AG08396 (cell line): ENCODE measurements around the gene KCNQ1.

Experiments used
- DNase-seq: peaks from one replicate; pipeline ENCODE4 v3.0.0; 2012; ENCODE audit warnings: low spot score, mixed read lengths

The KCNQ1 gene

GRCh38 chr11:2685566-2686359, 241.0 kb downstream of the KCNQ1 start:
- no peak for DNase-seq

DNA sequence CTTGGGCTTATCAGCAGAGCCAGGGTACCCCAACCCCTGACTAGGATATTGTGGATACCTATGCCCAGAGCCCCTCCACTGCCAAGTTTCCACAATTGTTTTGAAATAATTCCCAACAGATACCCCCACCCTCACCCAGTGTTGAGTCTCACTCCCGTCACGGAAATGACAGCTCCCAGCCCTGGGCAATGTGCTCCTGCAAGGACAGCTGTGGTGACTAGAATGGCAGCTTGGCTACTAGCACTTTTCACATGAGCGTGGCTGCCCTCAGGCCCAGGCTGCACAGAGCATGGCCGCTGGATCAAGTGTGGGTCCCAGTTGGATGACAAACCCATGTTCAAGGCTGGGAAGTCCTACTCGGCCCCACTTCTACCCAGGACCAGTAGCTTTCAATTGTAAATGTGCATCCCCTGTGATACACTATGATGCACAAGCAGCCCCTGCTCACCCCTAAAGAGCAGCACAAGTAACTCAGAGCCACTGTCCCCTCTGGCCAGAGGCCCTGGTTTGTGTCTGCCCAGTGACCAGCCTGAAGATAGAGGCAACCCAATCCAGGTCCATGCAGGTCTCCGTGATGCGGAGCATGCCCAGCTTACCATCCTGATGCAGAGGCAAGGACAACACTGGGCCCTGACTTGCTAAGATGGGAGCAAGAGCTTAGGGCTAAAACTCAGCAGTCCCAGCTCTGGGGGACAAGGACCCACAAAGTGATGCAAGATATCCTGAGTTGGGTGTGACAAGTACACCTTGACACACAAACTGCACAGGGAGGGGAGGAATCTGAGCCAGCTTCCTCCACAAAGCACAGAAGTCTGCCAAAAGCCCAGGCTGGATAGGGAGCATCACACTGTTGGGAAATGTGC, 241.8 kb downstream of the KCNQ1 start:
- DNase-seq, result no peak

GRCh38 chr11:2687223-2687530, 242.4 kb downstream of the KCNQ1 start:
- DNase-seq, result no peak

DNA sequence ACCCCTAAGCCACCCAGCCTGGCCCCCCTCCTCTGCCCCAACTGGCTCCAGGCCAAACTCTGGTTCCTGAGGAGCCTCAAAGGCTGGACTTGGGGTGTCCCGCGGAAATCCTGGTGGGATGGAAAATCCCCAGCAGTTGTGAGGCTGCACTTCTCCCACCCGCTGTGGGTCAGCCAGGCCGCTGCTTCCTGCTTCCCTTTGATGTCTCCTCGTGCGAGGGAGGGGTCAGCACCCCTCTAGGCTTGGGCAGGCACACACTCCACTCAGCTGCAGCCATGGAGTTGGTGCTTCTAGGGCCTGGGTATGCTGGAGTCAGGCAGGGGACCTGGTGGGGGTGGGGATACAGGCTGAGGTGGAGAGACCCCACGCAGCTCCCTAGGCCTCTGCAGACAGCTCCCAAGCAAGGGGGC, 243.0 kb downstream of the KCNQ1 start:
- DNase-seq, result no peak

DNA sequence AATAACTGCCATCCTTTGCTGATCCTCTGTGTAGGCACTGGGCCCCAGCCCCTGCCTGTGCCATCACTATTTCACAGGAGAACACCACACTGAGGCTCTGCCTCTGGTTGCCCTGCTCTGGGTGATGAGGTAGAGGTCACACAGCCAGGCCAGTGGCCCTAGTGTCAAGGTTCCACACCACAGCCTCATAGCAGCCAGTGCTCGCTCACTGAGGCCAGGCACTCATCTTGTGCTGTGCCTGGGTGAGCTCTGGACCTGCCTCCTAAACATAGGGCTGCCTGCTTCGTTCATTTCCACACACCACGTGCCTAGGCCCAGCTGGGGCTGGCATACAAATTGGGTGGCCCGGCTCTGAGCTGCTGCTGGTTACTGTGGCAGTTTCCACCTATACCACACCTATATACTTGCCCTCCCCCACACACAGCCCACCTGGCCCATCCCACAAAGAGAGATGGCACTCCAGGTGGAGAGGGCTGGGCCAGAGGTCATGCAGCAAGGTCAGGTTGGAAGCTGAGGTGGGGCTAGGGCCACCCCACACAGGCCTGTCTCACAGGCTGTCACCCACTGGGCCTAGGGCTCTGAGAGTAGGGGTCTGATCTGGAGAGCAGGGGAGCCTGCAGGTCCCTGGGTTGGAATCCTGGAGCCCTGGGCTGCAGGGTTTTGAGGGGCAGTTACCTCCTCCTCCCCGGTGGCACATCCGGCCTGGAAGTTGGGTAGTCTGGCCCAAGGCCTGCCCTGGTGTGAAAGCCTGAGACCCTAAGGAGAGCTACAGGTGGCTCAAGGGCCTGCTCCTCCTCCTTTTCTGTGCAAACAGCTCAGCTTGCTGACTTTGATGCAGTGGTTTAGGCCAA, 243.8 kb downstream of the KCNQ1 start:
- no peak for DNase-seq

DNA sequence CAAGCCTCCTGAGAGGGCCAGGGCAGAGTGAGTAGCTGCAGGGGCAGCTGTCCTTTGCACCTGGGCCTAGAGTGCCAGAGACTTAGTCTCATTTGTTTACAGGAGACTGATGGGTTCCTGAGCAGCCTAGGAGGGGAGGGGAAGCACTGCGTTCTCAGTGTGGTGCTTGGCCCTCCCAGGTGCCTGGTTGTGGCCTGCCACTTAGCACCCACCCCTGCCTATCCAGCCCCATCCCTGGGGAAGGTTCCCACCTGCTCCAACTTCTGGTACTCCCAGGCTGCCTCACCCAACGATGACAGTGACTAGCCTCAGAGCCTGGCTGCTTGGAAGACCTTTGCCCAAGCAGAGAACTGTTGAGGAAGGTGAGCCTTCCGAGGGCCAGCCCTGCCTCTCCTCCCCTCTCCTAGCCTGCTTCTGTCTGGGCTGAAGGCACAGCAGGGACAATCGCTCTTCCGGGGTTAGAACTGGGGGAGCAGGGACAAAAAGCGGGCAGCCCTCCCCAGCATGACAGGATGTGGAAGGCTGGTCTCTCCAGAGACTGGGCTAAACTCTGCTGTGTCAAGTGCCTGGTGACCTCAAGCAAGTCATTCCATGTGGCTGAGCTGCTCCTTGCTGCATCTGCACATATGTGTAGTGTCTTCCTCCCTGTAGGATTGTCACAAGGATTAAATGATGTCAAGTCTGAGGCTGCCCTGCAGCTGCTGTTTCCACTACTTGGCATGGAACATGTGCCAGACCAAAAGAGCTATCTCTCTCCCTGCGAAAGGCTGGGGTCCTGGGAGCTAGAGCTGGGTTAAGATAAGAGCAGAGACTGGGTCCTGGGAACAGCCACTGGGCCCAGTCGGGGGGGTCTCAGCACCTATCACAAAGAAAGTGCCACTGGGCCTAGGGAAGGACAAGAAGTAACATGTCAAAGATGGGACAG, 245.1 kb downstream of the KCNQ1 start:
- DNase-seq, result no peak

DNA sequence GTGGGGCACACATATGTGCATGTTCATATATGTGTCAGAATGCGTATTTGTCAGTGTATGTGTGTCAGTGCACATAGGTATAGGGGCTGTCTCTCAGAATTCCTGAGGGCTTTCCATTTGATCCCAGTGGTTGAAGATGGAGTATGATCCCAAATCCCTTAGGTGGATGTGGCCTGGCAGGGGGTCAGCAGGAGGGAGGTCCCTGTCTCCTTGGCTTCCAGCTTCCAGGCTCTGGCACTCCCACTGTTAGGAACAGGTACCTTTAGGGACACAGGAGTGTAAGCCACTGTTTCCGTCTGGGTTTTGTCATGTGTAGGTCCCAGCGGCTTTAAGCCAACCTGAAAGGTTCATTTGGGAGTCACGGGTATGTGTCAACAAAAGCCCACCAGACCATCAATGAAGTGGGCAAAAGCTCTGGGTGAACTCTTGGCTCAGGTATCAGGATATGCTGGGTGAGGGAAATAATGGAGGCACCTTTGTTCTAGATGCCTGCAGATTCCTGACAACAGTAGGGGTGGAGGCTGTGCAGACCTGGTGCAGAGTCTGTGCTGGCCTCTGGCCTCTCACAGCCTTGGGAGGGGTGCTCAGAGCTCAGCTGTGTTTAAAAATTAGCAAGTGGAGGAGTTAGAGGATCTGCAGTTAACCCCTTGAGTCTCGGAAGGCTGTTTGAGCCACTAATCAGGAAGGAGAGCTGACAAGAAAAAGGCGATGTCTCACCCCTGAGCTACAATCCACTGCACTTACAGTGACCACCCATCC, 246.0 kb downstream of the KCNQ1 start:
- DNase-seq, result no peak

GRCh38 chr11:2691355-2691761, 246.6 kb downstream of the KCNQ1 start:
- no peak for DNase-seq

DNA sequence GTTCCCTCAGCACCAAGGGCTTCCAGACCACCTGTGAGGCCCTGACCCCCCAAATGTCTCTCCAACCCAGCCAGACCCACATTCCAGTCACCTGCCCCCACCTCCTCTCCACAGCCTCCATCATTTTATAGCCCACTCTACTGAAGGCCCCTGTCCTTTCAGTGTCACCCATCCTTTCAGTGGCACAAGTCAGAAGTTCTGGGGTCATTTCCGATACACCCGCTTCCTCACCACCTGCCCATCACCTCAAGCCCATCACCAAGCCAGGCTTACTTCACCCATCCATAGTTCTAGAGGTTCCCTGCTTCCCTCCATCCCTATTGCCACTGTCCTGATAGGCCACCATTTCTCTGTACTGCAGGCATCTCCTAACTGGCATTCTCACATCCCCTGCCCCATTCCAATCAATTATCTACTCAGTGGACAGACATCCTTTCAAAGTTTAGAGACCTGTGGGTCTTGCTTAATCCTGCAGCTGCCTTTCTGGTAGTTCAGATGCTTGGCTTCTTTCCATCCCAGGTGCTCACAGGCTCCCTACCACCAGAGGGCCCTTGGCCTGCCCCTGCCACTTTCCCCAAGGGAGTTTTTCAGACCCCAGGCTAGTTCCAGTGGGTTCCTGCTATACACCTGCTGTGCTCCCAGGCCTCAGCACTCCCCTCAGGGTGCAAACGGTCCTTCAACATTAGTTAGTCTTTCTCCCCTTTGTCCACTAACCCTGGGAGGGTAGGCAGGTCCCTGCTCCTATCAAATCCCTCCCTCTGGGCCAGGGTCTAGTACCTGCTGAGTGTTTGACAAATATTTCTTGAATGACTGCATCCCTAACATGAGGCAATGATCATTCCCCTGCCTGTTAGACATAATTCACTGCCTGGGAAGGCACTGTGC, 247.4 kb downstream of the KCNQ1 start:
- DNase-seq, result no peak

DNA sequence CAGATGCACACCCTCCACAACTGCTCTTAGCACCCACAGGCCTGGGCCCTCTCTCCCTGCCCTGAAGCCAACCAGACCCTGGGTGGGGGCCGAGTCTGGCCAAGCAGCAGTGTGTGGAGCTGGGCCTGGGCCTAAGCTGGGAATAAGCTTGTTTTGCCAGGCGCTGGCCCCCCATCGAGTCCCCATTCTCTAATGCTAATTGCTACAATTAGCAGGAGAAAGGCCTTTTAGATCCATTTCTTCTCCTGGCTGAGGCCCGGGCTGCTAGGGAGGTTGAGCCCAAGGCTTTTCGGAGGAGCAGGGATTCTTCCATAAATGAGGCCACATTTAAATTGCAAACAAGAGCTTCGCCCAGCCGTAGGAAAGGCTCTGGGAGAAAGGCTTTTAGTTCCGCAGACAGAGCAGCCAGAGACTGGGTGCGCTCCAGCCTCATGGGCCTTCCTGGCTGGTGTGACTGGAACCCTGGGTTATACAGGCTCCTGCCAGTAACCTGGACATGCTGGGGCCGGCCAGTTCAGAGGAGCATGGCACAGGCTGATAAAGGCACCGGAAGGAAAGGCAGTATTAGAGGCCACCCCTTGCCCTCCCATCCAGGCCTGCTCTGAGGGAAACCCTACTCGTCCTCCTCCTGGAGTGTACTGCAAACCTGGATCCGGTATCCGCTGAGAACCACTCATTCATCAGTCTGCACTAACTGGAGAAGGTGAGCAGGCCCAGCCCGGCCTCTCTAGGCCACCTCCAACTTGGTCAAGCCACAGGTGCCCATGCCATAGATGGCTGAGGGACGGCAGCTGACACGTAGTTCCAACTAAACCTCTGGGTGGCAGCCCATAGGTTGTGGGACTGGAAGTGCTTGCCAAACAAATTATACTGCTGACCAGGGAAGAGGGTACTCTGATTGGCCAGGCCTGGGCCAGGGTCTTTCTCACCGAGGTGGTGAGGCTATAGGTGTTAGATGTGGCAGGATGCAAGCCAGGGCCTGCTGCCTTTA, 248.8 kb downstream of the KCNQ1 start:
- DNase-seq, result no peak

- DNase-seq, result no peak
Measured at GRCh38 chr11:2694495-2694894, 249.7 kb downstream of the KCNQ1 start.

GRCh38 chr11:2694995-2695939, 250.5 kb downstream of the KCNQ1 start:
- no peak for DNase-seq

- DNase-seq, result no peak
Measured at GRCh38 chr11:2696455-2696854, 251.6 kb downstream of the KCNQ1 start.

DNA sequence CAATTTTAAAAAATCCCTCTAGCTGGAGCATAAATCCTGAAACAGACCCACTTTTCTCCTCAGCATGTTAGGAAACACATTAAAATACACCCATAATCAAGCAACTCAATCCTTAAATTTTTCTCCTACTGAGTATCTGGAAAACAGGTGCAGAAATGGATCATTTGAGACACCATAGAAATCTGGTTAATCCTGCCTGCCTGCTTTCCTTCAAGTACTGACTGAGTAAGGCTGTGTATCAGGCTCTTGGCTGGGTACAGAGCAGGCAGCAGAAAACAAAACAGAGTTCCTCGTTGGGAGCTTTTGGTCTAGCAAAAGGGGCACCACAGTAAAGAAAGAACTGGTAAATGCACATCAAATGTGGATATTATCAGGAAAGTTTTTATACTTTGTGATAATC, 253.1 kb downstream of the KCNQ1 start:
- no peak for DNase-seq

DNA sequence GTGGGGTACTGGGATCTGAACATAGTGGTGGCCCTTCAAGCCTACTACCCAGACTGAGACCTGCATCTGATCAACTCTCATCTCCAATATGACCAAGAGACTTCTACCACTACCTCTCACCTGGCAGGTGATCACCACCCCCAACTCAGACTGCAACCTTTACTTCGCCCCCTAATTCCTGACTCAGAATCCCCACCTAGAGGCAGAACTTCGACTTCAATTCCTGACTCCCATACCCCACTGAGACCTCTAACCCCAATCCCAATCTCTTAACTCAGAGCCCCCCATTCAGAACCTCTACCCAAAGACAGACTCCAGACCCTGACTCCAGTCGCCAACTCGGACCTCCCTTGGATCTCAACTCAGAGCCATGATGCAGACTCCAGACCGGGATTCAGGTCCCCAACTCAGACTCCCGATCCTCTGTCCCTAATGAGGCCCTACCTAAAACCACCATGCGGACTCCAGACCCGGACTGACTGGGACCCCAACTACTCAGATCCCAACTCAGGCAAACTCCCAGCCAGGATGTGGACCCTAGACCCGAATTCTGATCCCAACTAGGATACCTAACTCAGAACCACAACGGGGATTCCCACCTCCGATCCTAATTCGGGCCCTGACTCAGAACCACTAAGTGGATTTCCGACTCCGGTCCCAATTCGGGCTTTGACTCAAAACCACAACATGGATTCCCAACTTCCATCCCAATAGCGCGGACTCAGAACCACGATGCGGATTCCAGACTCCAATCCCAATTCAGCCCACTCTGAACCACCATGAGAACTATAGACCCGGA, 253.8 kb downstream of the KCNQ1 start:
- DNase-seq, result no peak

- DNase-seq, result peak; percentile 33
Measured at GRCh38 chr11:2699185-2699530, 254.3 kb downstream of the KCNQ1 start.
